Measurements from ENCODE around the gene CCDC102B. TPM values are rescaled to one million over a fixed set of nuclear protein-coding genes. Genes with fewer than 3 reads are reported as not detected.

CCDC102B gene
- total RNA-seq, 2 donors from 2014 or later, result 4.9 to 5.0 TPM

- no peak for TF ChIP-seq CTCF (conservative IDR thresholded peaks at IDR 0.05)
- Mint-ChIP-seq H3K9me3 (no peaks in the 10 kb centered on the region), H3K27me3 (ENCODE audit: insufficient read depth) (no peaks in the 10 kb centered on the region), H3K36me3 (ENCODE audit: low read depth) (no peaks in the 10 kb centered on the region), H3K27ac (no peak overlapping the region), H3K4me1 (no peaks in the 10 kb centered on the region), H3K4me3 (no peak overlapping the region)
- DNase-seq, result no peak
- Histone ChIP-seq H3K27me3 (ENCODE audit: control insufficient read depth, insufficient read depth, low read length, poor library complexity, severe bottlenecking) (no peaks in the 10 kb centered on the region), H3K9ac (ENCODE audit: extremely low read depth, low read length, poor library complexity, severe bottlenecking) (no peak overlapping the region), H3K4me3 (ENCODE audit: low read length) (no peak overlapping the region), H3K36me3 (ENCODE audit: control insufficient read depth, insufficient read depth, low read length) (no peaks in the 10 kb centered on the region), H3K4me1 (ENCODE audit: control insufficient read depth, insufficient read depth, low read length) (no peaks in the 10 kb centered on the region), H3K27ac (ENCODE audit: low read depth, low read length) (no peak overlapping the region), H3K9me3 (ENCODE audit: control insufficient read depth, low read length) (no peaks in the 10 kb centered on the region)
- WGBS, 2 experiments (ENCODE audit: insufficient coverage in 1 of 2, insufficient read length in 1 of 2), result 88 to 92% methylated on average over 2 of the region's 3 CpGs
Measured at GRCh38 chr18:68817584-68817983, 19.7 kb downstream of the CCDC102B start.

- H3K27ac Mint-ChIP-seq, result no peak overlapping the region
- 81% methylated on average over 2 of the region's 2 CpGs; no CpG with 5 or more reads in 1 of the 2 experiments for WGBS, 2 experiments (ENCODE audit: insufficient coverage in 1 of 2, insufficient read length in 1 of 2)
- no peaks in the 10 kb centered on the region for H3K9me3 Mint-ChIP-seq
- Histone ChIP-seq H3K27ac (ENCODE audit: low read depth, low read length) (no peak overlapping the region), H3K27me3 (ENCODE audit: control insufficient read depth, insufficient read depth, low read length, poor library complexity, severe bottlenecking) (no peaks in the 10 kb centered on the region), H3K36me3 (ENCODE audit: control insufficient read depth, insufficient read depth, low read length) (no peaks in the 10 kb centered on the region), H3K4me3 (ENCODE audit: low read length) (no peak overlapping the region), H3K4me1 (ENCODE audit: control insufficient read depth, insufficient read depth, low read length) (no peaks in the 10 kb centered on the region), H3K9me3 (ENCODE audit: control insufficient read depth, low read length) (no peaks in the 10 kb centered on the region), H3K9ac (ENCODE audit: extremely low read depth, low read length, poor library complexity, severe bottlenecking) (no peak overlapping the region)
- no peak for DNase-seq
- no peaks in the 10 kb centered on the region for H3K36me3 Mint-ChIP-seq (ENCODE audit: low read depth)
- no peaks in the 10 kb centered on the region for H3K27me3 Mint-ChIP-seq (ENCODE audit: insufficient read depth)
- TF ChIP-seq CTCF (conservative IDR thresholded peaks at IDR 0.05), result no peak
- no peak overlapping the region for H3K4me3 Mint-ChIP-seq
- H3K4me1 Mint-ChIP-seq, result no peaks in the 10 kb centered on the region
Measured at GRCh38 chr18:68818584-68818983, 20.7 kb downstream of the CCDC102B start.

GRCh38 chr18:68822926-68823325, 25.0 kb downstream of the CCDC102B start:
- Histone ChIP-seq H3K4me3 (ENCODE audit: low read length) (no peak overlapping the region), H3K27ac (ENCODE audit: low read depth, low read length) (no peak overlapping the region), H3K9me3 (ENCODE audit: control insufficient read depth, low read length) (no peaks in the 10 kb centered on the region), H3K36me3 (ENCODE audit: control insufficient read depth, insufficient read depth, low read length) (no peaks in the 10 kb centered on the region), H3K4me1 (ENCODE audit: control insufficient read depth, insufficient read depth, low read length) (no peaks in the 10 kb centered on the region), H3K9ac (ENCODE audit: extremely low read depth, low read length, poor library complexity, severe bottlenecking) (no peak overlapping the region), H3K27me3 (ENCODE audit: control insufficient read depth, insufficient read depth, low read length, poor library complexity, severe bottlenecking) (no peaks in the 10 kb centered on the region)
- H3K27me3 Mint-ChIP-seq (ENCODE audit: insufficient read depth), result no peaks in the 10 kb centered on the region
- no peaks in the 10 kb centered on the region for H3K36me3 Mint-ChIP-seq (ENCODE audit: low read depth)
- TF ChIP-seq CTCF (conservative IDR thresholded peaks at IDR 0.05), result peak; percentile 17
- H3K4me3 Mint-ChIP-seq, result no peak overlapping the region
- H3K9me3 Mint-ChIP-seq, result no peaks in the 10 kb centered on the region
- no peak overlapping the region for H3K27ac Mint-ChIP-seq
- DNase-seq, result no peak
- H3K4me1 Mint-ChIP-seq, result no peaks in the 10 kb centered on the region
- 98 to 100% methylated on average over 3 to 5 of the region's 5 CpGs for WGBS, 2 experiments (ENCODE audit: insufficient coverage in 1 of 2, insufficient read length in 1 of 2)

All from endodermal cell (in vitro differentiated cells).